Measurements from ENCODE around the gene PRSS38. TPM values are rescaled to one million over a fixed set of nuclear protein-coding genes. Genes with fewer than 3 reads are reported as not detected.

PRSS38 gene
- total and polyA plus RNA-seq, 2 experiments from 2014 or later = not detected

DNA sequence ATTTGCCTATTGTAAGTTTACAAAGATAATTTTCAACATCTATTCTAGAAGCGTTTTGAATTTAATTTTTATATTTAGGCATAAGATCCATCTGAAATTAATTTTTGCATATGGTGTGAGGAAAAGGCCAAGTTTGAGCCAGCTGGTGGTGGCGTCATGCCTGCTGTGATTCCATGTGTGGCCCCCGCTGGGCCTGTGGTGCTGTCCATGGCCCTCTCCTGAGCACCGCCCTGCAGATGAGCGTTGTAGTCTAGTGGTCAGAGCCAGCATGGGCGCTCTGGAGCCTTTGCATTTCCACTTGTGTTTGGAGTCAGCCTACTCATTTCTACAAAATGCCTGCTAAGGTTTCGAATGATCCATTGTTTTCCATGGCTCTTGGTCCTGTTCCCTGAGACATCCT is 22.7 kb downstream of the PRSS38 start:
- no peaks in the 10 kb centered on the region for H3K9me3 ChIP-seq (ENCODE audit: low read depth)
- no peaks in the 10 kb centered on the region for H3K79me2 ChIP-seq (ENCODE audit: insufficient read depth)
- no peak overlapping the region for H3K4me2 ChIP-seq (ENCODE audit: unreplicated experiment)
- 10 to 16% methylated on average over 7 of the region's 7 CpGs for WGBS, 2 experiments (ENCODE audit: low coverage in 1 of 2, low lambda C conversion rate in 2 of 2, missing lambda C conversion rate in 2 of 2)
- no peak overlapping the region for H2AFZ ChIP-seq
- H3F3A ChIP-seq (ENCODE audit: insufficient read depth) = no peaks in the 10 kb centered on the region
- TF ChIP-seq EZH2 (IDR thresholded peaks at IDR 0.05; ENCODE audit: insufficient read depth, poor library complexity, severe bottlenecking) = no peak
- TF ChIP-seq EZH2phosphoT487 (IDR thresholded peaks at IDR 0.05; ENCODE audit: insufficient read depth, low read depth) = no peak
- no peak overlapping the region for H3K27ac ChIP-seq
- no peaks in the 10 kb centered on the region for H3K9me2 ChIP-seq (ENCODE audit: insufficient read depth)
- peaks cover 13% of the 10 kb centered on the region; the same call in 1 of the 2 replicates for H3K27me3 ChIP-seq (replicated peaks; ENCODE audit: insufficient read depth)
- in situ Hi-C loops (cut with MboI) = no loop called here
- H3K4me1 ChIP-seq (ENCODE audit: insufficient read depth) = no peaks in the 10 kb centered on the region
- no peaks in the 10 kb centered on the region for H3K36me3 ChIP-seq (ENCODE audit: low read depth)
- H3K9ac ChIP-seq = no peak overlapping the region
- H4K20me1 ChIP-seq (ENCODE audit: insufficient read depth) = no peaks in the 10 kb centered on the region
- no peak for DNase-seq
- no peak overlapping the region for H3K4me3 ChIP-seq

GRCh38 chr1:227841096-227841495 is 25.6 kb downstream of the PRSS38 start:
- Histone ChIP-seq H3K36me3 (ENCODE audit: low read depth) (no peaks in the 10 kb centered on the region), H3K4me1 (ENCODE audit: insufficient read depth) (no peaks in the 10 kb centered on the region), H3K27ac (no peak overlapping the region), H3K9ac (no peak overlapping the region), H4K20me1 (ENCODE audit: insufficient read depth) (no peaks in the 10 kb centered on the region), H3K4me3 (no peak overlapping the region), H3F3A (ENCODE audit: insufficient read depth) (no peaks in the 10 kb centered on the region), H3K79me2 (ENCODE audit: insufficient read depth) (no peaks in the 10 kb centered on the region), H3K27me3 (replicated peaks; ENCODE audit: insufficient read depth) (peaks cover 7% of the 10 kb centered on the region; the same call in 1 of the 2 replicates), H3K9me3 (ENCODE audit: low read depth) (no peaks in the 10 kb centered on the region), H3K9me2 (ENCODE audit: insufficient read depth) (no peaks in the 10 kb centered on the region), H3K4me2 (ENCODE audit: unreplicated experiment) (no peak overlapping the region), H2AFZ (no peak overlapping the region)
- no peak for DNase-seq
- TF ChIP-seq EZH2phosphoT487 (IDR thresholded peaks at IDR 0.05; ENCODE audit: insufficient read depth, low read depth) (no peak), EZH2 (IDR thresholded peaks at IDR 0.05; ENCODE audit: insufficient read depth, poor library complexity, severe bottlenecking) (no peak)
- WGBS, 2 experiments (ENCODE audit: low coverage in 1 of 2, low lambda C conversion rate in 2 of 2, missing lambda C conversion rate in 2 of 2) = 24 to 34% methylated on average over 9 of the region's 9 CpGs
- in situ Hi-C loops (cut with MboI) = no loop called here

DNA sequence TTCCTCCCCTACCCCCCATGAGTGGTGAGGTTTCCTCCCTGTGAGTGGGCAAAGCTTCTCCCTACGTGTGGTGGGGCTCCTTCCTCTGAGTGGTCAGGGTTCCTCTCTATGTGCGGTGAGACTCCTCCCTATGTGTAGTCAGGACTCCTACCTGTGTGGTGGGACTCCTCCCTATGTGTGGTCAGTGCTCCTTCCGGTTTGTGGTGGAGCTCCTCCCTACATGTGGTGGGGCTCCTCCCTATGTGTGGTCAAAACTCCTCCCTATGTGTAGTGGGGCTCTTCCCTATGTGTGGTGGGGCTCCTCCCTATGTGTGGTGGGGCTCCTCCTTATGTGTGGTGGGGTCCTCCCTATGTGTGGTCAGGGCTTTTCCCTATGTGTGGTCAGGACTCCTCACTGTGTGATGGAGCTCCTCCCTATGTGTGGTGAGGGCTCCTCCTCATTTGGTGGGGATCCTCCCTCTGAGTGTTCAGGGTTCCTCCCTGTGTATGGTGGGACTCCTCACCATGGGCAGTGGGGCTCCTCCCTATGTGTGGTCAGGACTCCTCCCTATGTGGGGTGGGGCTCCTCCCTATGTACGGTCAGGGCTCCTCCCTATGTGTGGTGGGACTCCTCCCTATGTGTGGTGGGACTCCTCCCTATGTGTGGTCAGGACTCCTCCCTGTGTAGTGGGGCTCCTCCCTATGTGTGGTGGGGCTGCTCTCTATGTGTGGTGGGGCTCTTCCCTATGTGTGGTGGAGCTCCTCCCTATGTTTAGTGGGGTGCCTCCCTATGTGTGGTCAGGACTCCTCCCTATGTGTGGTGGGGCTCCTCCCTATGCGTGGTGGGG is 29.1 kb downstream of the PRSS38 start:
- Histone ChIP-seq H3K9me2 (ENCODE audit: insufficient read depth) (no peaks in the 10 kb centered on the region), H4K20me1 (ENCODE audit: insufficient read depth) (no peaks in the 10 kb centered on the region), H3K36me3 (ENCODE audit: low read depth) (no peaks in the 10 kb centered on the region), H3K9me3 (ENCODE audit: low read depth) (no peaks in the 10 kb centered on the region), H3K27me3 (replicated peaks; ENCODE audit: insufficient read depth) (peaks cover 7% of the 10 kb centered on the region), H3K4me2 (ENCODE audit: unreplicated experiment) (no peak overlapping the region), H2AFZ (no peak overlapping the region), H3K4me3 (no peak overlapping the region), H3K4me1 (ENCODE audit: insufficient read depth) (no peaks in the 10 kb centered on the region), H3K9ac (no peak overlapping the region), H3F3A (ENCODE audit: insufficient read depth) (no peaks in the 10 kb centered on the region), H3K27ac (no peak overlapping the region), H3K79me2 (ENCODE audit: insufficient read depth) (no peaks in the 10 kb centered on the region)
- WGBS, 2 experiments (ENCODE audit: low coverage in 1 of 2, low lambda C conversion rate in 2 of 2, missing lambda C conversion rate in 2 of 2) = 44 to 52% methylated on average over 5 of the region's 5 CpGs
- TF ChIP-seq EZH2phosphoT487 (IDR thresholded peaks at IDR 0.05; ENCODE audit: insufficient read depth, low read depth) (no peak), EZH2 (IDR thresholded peaks at IDR 0.05; ENCODE audit: insufficient read depth, poor library complexity, severe bottlenecking) (no peak)
- DNase-seq = no peak
- in situ Hi-C loops (cut with MboI) = no loop called here

DNA sequence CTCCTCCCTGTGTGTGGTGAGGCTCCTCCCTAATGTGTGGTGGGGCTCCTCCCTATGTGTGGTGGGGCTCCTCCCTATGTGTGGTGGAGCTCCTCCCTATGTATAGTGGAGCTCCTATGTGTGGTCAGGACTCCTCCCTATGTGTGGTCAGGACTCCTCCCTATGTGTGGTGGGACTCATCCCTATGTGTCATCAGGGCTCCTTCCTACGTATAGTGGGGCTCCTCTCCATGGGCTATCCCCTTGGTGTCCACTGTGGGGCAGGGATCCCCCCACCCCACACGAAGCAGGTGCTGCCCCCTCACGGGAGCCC is 29.6 kb downstream of the PRSS38 start:
- TF ChIP-seq EZH2 (IDR thresholded peaks at IDR 0.05; ENCODE audit: insufficient read depth, poor library complexity, severe bottlenecking) (no peak), EZH2phosphoT487 (IDR thresholded peaks at IDR 0.05; ENCODE audit: insufficient read depth, low read depth) (no peak)
- Histone ChIP-seq H3K36me3 (ENCODE audit: low read depth) (no peaks in the 10 kb centered on the region), H3K4me1 (ENCODE audit: insufficient read depth) (no peaks in the 10 kb centered on the region), H3F3A (ENCODE audit: insufficient read depth) (no peaks in the 10 kb centered on the region), H4K20me1 (ENCODE audit: insufficient read depth) (no peaks in the 10 kb centered on the region), H3K27ac (no peak overlapping the region), H3K4me2 (ENCODE audit: unreplicated experiment) (no peak overlapping the region), H3K9me3 (ENCODE audit: low read depth) (no peaks in the 10 kb centered on the region), H3K9ac (no peak overlapping the region), H3K4me3 (no peak overlapping the region), H3K9me2 (ENCODE audit: insufficient read depth) (no peaks in the 10 kb centered on the region), H3K79me2 (ENCODE audit: insufficient read depth) (no peaks in the 10 kb centered on the region), H3K27me3 (replicated peaks; ENCODE audit: insufficient read depth) (peaks cover 7% of the 10 kb centered on the region), H2AFZ (no peak overlapping the region)
- WGBS, 2 experiments (ENCODE audit: low coverage in 1 of 2, low lambda C conversion rate in 2 of 2, missing lambda C conversion rate in 2 of 2) = 28 to 36% methylated on average over 3 of the region's 3 CpGs
- DNase-seq = no peak
- in situ Hi-C loops (cut with MboI) = no loop called here

Measured in GM23248 (cell line).